Fibroblast of lung (primary cell): Measurements from ENCODE around the gene ESF1. TPM values are rescaled to one million over a fixed set of nuclear protein-coding genes. Genes with fewer than 3 reads are reported as not detected.
"Not testable (repeated sequence)": the region's sequence is repeated elsewhere in the genome, so short reads cannot be mapped to it uniquely, and the experiment has no call there.

Source experiments
- DNase-seq, 2 donors: peaks; one replicate each; pipeline versions ENCODE4 v3.0.0 to v3.0.0-alpha.2; 2010; ENCODE audit warnings: low read depth in 2 of 2
- H2AFZ ChIP-seq: 2 replicates; pipeline ENCODE4 v1.5.1; 2012; ENCODE audit warnings: low read length, control low read depth, inconsistent platforms
- H3K27ac ChIP-seq: 2 replicates; pipeline ENCODE4 v1.5.1; 2011; ENCODE audit warnings: low read length, control low read depth; ENCODE audit not compliant: insufficient read depth
- H3K27me3 ChIP-seq: 2 replicates; pipeline ENCODE4 v1.5.1; 2011; ENCODE audit warnings: mild to moderate bottlenecking, low read length; ENCODE audit not compliant: control insufficient read depth, insufficient read depth
- H3K36me3 ChIP-seq: 2 replicates; pipeline ENCODE4 v1.5.1; 2011; ENCODE audit warnings: low read length; ENCODE audit not compliant: control insufficient read depth, insufficient read depth
- H3K4me1 ChIP-seq: 2 replicates; pipeline ENCODE4 v1.5.1; 2011; ENCODE audit warnings: low read length; ENCODE audit not compliant: control insufficient read depth, insufficient read depth; ENCODE audit errors: extremely low read depth
- H3K4me2 ChIP-seq: 2 replicates; pipeline ENCODE4 v1.5.1; 2011; ENCODE audit warnings: low read length, control low read depth; ENCODE audit not compliant: insufficient read depth; ENCODE audit errors: extremely low read depth
- H3K4me3 ChIP-seq, 4 experiments: fragments of 200-600 bp in 1 of 4; sonication (generic) in 1 of 4; replicated peaks in 1 of 4; 2 replicates each; pipeline ENCODE4 v1.5.1; 2011 to 2016; ENCODE audit warnings: low read length in 4 of 4, low read depth in 3 of 4, mild to moderate bottlenecking in 3 of 4, control low read depth in 2 of 4, inconsistent platforms in 1 of 4, mixed read lengths in 1 of 4; ENCODE audit not compliant: insufficient read depth in 1 of 4; ENCODE audit errors: control extremely low read depth in 1 of 4
- H3K79me2 ChIP-seq: 2 replicates; pipeline ENCODE4 v1.5.1; 2012; ENCODE audit warnings: mild to moderate bottlenecking, low read length, inconsistent platforms; ENCODE audit not compliant: control insufficient read depth, insufficient read depth
- H3K9ac ChIP-seq: 2 replicates; pipeline ENCODE4 v1.5.1; 2011; ENCODE audit warnings: mild to moderate bottlenecking, low read length, control low read depth; ENCODE audit not compliant: insufficient read depth
- H3K9me3 ChIP-seq: 2 replicates; pipeline ENCODE4 v1.5.1; 2012; ENCODE audit warnings: low read depth, low read length; ENCODE audit not compliant: control insufficient read depth, insufficient read depth
- H4K20me1 ChIP-seq: 2 replicates; pipeline ENCODE4 v1.5.1; 2011; ENCODE audit warnings: low read length; ENCODE audit not compliant: control insufficient read depth, insufficient read depth; ENCODE audit errors: extremely low read depth
- CTCF ChIP-seq, 2 donors: IDR thresholded peaks in 1 of 2; conservative IDR thresholded peaks in 1 of 2; 1 replicate in 1 of 2; 2 replicates in 1 of 2; pipeline ENCODE4 v1.5.1; 2011 to 2012; ENCODE audit warnings: low read length in 2 of 2, control low read depth in 1 of 2, inconsistent platforms in 1 of 2, low read depth in 1 of 2, mild to moderate bottlenecking in 1 of 2
- EZH2 ChIP-seq: IDR thresholded peaks from 2 replicates; pipeline ENCODE4 v1.5.1; 2012; ENCODE audit warnings: low read length, control low read depth, mild to moderate bottlenecking; ENCODE audit errors: missing control alignments
- polyA plus RNA-seq, 2 donors: library from polyadenylated mRNA; depleted of rRNA in 1 of 2; stranded (reverse) in 1 of 2; unstranded in 1 of 2; fragments of >200 nt; gene quantifications; 2 replicates each; pipeline ENCODE4 v1.2.1, GENCODE V29; 2011 to 2012; ENCODE audit warnings: missing spikeins in 1 of 2
- total RNA-seq: library from RNA; depleted of rRNA; stranded (reverse); fragments of >200 nt; gene quantifications from 2 replicates; pipeline ENCODE4 v1.2.1, GENCODE V29; 2014

Gene ESF1
- total and polyA plus RNA-seq, 2 donors (not counting 1 experiment from before 2014, with no cell fraction given) = 7.3 to 13.2 TPM

GRCh38 chr20:13744352-13744751 is 40.4 kb downstream of the ESF1 start:
- H3K79me2 ChIP-seq = no peaks in the 10 kb centered on the region
- H3K9ac ChIP-seq = no peak overlapping the region
- no peak overlapping the region for H3K4me2 ChIP-seq
- H3K9me3 ChIP-seq = no peaks in the 10 kb centered on the region
- H4K20me1 ChIP-seq = no peaks in the 10 kb centered on the region
- H3K4me3 ChIP-seq = no peak overlapping the region
- DNase-seq = no peak
- no peak overlapping the region for H3K27ac ChIP-seq
- no peaks in the 10 kb centered on the region for H3K36me3 ChIP-seq
- no peak overlapping the region for H2AFZ ChIP-seq
- TF ChIP-seq EZH2 (no peak), CTCF (conservative IDR thresholded peaks at IDR 0.05 in 1 of 2, IDR thresholded peaks at IDR 0.05 in 1 of 2; ENCODE audit: low read depth in 1 of 2, low read length in 2 of 2) (no peak)
- no peaks in the 10 kb centered on the region for H3K4me1 ChIP-seq
- H3K27me3 ChIP-seq = no peaks in the 10 kb centered on the region

GRCh38 chr20:13741879-13742278 is 42.8 kb downstream of the ESF1 start:
- Histone ChIP-seq H3K4me2 (no peak overlapping the region), H3K79me2 (no peaks in the 10 kb centered on the region), H3K27me3 (no peaks in the 10 kb centered on the region), H4K20me1 (no peaks in the 10 kb centered on the region), H3K4me3 (no peak overlapping the region), H3K36me3 (no peaks in the 10 kb centered on the region), H3K9me3 (no peaks in the 10 kb centered on the region), H3K9ac (no peak overlapping the region), H3K27ac (no peak overlapping the region), H3K4me1 (no peaks in the 10 kb centered on the region), H2AFZ (no peak overlapping the region)
- TF ChIP-seq EZH2 (no peak), CTCF (conservative IDR thresholded peaks at IDR 0.05 in 1 of 2, IDR thresholded peaks at IDR 0.05 in 1 of 2; ENCODE audit: low read depth in 1 of 2, low read length in 2 of 2) (no peak)
- no peak for DNase-seq

GRCh38 chr20:13739731-13740649 is 44.7 kb downstream of the ESF1 start:
- Histone ChIP-seq H3K27ac (no peak overlapping the region), H3K9ac (no peak overlapping the region), H3K79me2 (no peaks in the 10 kb centered on the region), H2AFZ (no peak overlapping the region), H3K9me3 (no peaks in the 10 kb centered on the region), H3K27me3 (no peaks in the 10 kb centered on the region), H3K4me3 (no peak overlapping the region), H3K4me2 (no peak overlapping the region), H4K20me1 (no peaks in the 10 kb centered on the region), H3K36me3 (no peaks in the 10 kb centered on the region), H3K4me1 (no peaks in the 10 kb centered on the region)
- no peak for DNase-seq
- no peak for TF ChIP-seq EZH2

- H4K20me1 ChIP-seq, DNase-seq, H3K36me3 ChIP-seq, H3K9ac ChIP-seq, H3K9me3 ChIP-seq, H2AFZ ChIP-seq, H3K4me1 ChIP-seq, H3K4me2 ChIP-seq, H3K27ac ChIP-seq, H3K79me2 ChIP-seq, H3K4me3 ChIP-seq, H3K27me3 ChIP-seq: not testable (repeated sequence)
Measured at GRCh38 chr20:13738187-13738586, 46.5 kb downstream of the ESF1 start.
